ENCODE data around the gene CLMN. TPM values are rescaled to one million over a fixed set of nuclear protein-coding genes. Genes with fewer than 3 reads are reported as not detected.

Gene CLMN
- total RNA-seq, 1 donor from 2014 or later = 19.6 TPM

GRCh38 chr14:95355422-95355821, 35.7 kb upstream of the CLMN start:
- intact Hi-C loops (cut with DNase I) = no loop called here
- no peak overlapping the region for H3K4me3 ChIP-seq
- TF ChIP-seq POLR2AphosphoS5 (IDR thresholded peaks at IDR 0.05; ENCODE audit: insufficient read depth in 1 of 2, low read depth in 1 of 2) = no peak
- TF ChIP-seq POLR2A (IDR thresholded peaks at IDR 0.05) = no peak
- no peak for TF ChIP-seq CTCF (IDR thresholded peaks at IDR 0.05)
- no peaks in the 10 kb centered on the region for H3K27me3 ChIP-seq
- no peaks in the 10 kb centered on the region for H3K36me3 ChIP-seq
- H3K27ac ChIP-seq = no peak overlapping the region
- DNase-seq (ENCODE audit: extremely low spot score in 2 of 2) = no peak
- H3K4me1 ChIP-seq = no peaks in the 10 kb centered on the region
- H3K9me3 ChIP-seq = peaks cover 10% of the 10 kb centered on the region

- DNase-seq (ENCODE audit: extremely low spot score in 2 of 2) = no peak
- Histone ChIP-seq H3K27ac (no peak overlapping the region), H3K4me1 (no peaks in the 10 kb centered on the region), H3K36me3 (no peaks in the 10 kb centered on the region), H3K4me3 (no peak overlapping the region), H3K27me3 (no peaks in the 10 kb centered on the region), H3K9me3 (peaks cover 10% of the 10 kb centered on the region)
- TF ChIP-seq POLR2A (IDR thresholded peaks at IDR 0.05) (no peak), CTCF (IDR thresholded peaks at IDR 0.05) (no peak), POLR2AphosphoS5 (IDR thresholded peaks at IDR 0.05; ENCODE audit: insufficient read depth in 1 of 2, low read depth in 1 of 2) (no peak)
- intact Hi-C loops (cut with DNase I) = no loop called here
Measured at GRCh38 chr14:95354834-95355233, 35.1 kb upstream of the CLMN start.

GRCh38 chr14:95353664-95354063, 34.0 kb upstream of the CLMN start:
- H3K9me3 ChIP-seq = peaks cover 10% of the 10 kb centered on the region
- H3K4me1 ChIP-seq = no peaks in the 10 kb centered on the region
- no peaks in the 10 kb centered on the region for H3K27me3 ChIP-seq
- no peak for DNase-seq (ENCODE audit: extremely low spot score in 2 of 2)
- no peaks in the 10 kb centered on the region for H3K36me3 ChIP-seq
- TF ChIP-seq POLR2AphosphoS5 (IDR thresholded peaks at IDR 0.05; ENCODE audit: insufficient read depth in 1 of 2, low read depth in 1 of 2) (no peak), CTCF (IDR thresholded peaks at IDR 0.05) (no peak), POLR2A (IDR thresholded peaks at IDR 0.05) (no peak)
- intact Hi-C loops (cut with DNase I) = no loop called here
- no peak overlapping the region for H3K4me3 ChIP-seq
- no peak overlapping the region for H3K27ac ChIP-seq

- Histone ChIP-seq H3K9me3 (peaks cover 10% of the 10 kb centered on the region), H3K36me3 (no peaks in the 10 kb centered on the region), H3K4me1 (no peaks in the 10 kb centered on the region), H3K4me3 (no peak overlapping the region), H3K27me3 (no peaks in the 10 kb centered on the region), H3K27ac (no peak overlapping the region)
- peak in 1 of 2 donors; percentile 9 for DNase-seq (ENCODE audit: extremely low spot score in 2 of 2)
- TF ChIP-seq CTCF (IDR thresholded peaks at IDR 0.05) (no peak), POLR2A (IDR thresholded peaks at IDR 0.05) (no peak), POLR2AphosphoS5 (IDR thresholded peaks at IDR 0.05; ENCODE audit: insufficient read depth in 1 of 2, low read depth in 1 of 2) (no peak)
- intact Hi-C loops (cut with DNase I) = no loop called here
Measured at GRCh38 chr14:95353007-95353406, 33.3 kb upstream of the CLMN start.

GRCh38 chr14:95352481-95352880, 32.8 kb upstream of the CLMN start:
- H3K4me3 ChIP-seq = no peak overlapping the region
- no peak for TF ChIP-seq POLR2AphosphoS5 (IDR thresholded peaks at IDR 0.05; ENCODE audit: insufficient read depth in 1 of 2, low read depth in 1 of 2)
- H3K9me3 ChIP-seq = peaks cover 10% of the 10 kb centered on the region
- no peaks in the 10 kb centered on the region for H3K27me3 ChIP-seq
- peak in 1 of 2 donors; percentile 34 for DNase-seq (ENCODE audit: extremely low spot score in 2 of 2)
- no peak overlapping the region for H3K27ac ChIP-seq
- no peaks in the 10 kb centered on the region for H3K4me1 ChIP-seq
- intact Hi-C loops (cut with DNase I) = no loop called here
- H3K36me3 ChIP-seq = no peaks in the 10 kb centered on the region

Measured in vagina (tissue), 2 donors.